ENCODE measurements around the gene L1CAM.

DNA sequence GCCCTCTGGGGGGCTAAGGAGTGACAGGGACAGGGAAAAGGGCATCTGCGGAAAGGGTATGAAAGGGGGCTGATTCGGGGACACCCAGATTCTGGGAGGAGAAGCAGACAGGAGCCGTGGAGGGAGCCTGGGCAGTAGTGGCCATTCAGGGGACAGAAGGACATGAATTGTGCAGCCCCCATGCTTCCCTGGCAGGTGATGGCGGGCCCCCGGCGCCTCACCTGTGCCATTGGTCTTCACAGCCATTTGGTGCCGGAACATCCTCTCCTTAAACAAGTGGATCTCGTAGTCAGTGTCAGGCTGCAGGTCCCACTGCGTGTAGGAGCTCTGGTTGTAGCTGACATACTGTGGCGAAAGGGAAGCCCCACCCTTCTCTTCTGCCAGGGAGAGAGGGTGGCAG lies 21.9 kb downstream of the L1CAM start:
- TF ChIP-seq ZNF274 (IDR thresholded peaks at IDR 0.05; ENCODE audit: low read depth, low read length) = no peak
- TF ChIP-seq YY1 (IDR thresholded peaks at IDR 0.05; ENCODE audit: insufficient read depth, insufficient read length) = no peak
- no peak for TF ChIP-seq SUZ12 (IDR thresholded peaks at IDR 0.05; ENCODE audit: extremely low read depth, insufficient read depth, insufficient read length)
